Sigmoid colon (tissue), 4 donors: ENCODE results near the gene NLRX1.

Experiments
- POLR2A ChIP-seq, 2 donors: fragments of 450-650 bp; IDR thresholded peaks; one replicate each; pipeline ENCODE4 v1.6.1; 2016; ENCODE audit warnings: antibody characterized with exemption in 2 of 2, mild to moderate bottlenecking in 2 of 2, moderate library complexity in 2 of 2
- POLR2AphosphoS5 ChIP-seq, 4 donors: sonication (generic); formaldehyde crosslinking; IDR thresholded peaks; one replicate each; pipeline ENCODE4 v1.6.1; 2017; ENCODE audit warnings: antibody characterized with exemption in 4 of 4

DNA sequence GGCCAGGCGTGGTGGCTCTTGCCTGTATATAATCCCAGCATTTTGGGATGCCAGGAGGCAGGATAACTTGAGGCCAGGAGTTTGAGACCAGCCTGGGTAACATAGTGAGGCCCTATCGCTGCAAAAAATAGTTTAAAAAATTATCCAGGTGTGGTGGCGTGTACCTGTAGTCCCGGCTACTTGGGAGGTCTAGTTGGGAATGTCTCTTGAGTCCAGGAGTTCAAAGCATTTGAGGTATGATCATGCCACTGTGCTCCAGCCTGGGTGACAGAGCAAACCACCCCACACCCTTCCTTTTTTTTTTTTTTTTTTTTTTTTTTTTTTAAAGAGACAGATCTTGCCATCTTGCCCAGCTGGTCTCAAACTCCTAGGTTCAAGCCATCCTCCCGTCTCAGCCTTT, 54.4 kb downstream of the NLRX1 start:
- TF ChIP-seq POLR2AphosphoS5 (IDR thresholded peaks at IDR 0.05) (no peak), POLR2A (IDR thresholded peaks at IDR 0.05) (no peak)
